Measurements from ENCODE around the gene SERBP1. TPM values are rescaled to one million over a fixed set of nuclear protein-coding genes. Genes with fewer than 3 reads are reported as not detected.

Gene SERBP1
- total and polyA plus RNA-seq, 2 of the 8 experiments (the other 6 are each of a cell fraction or from before 2014, with no cell fraction given) = 229 to 536 TPM

GRCh38 chr1:67381154-67381553 lies 49.0 kb downstream of the SERBP1 start:
- H2AFZ ChIP-seq (ENCODE audit: low read length) = no peak overlapping the region
- DNase-seq (ENCODE audit: low read depth in 1 of 2, low spot score in 2 of 2) (no peak), FAIRE-seq (no peak)
- no peak overlapping the region for H3K4me2 ChIP-seq (ENCODE audit: insufficient read depth in 1 of 2, low read depth in 2 of 2, low read length in 2 of 2)
- no peak overlapping the region for H2AK5ac ChIP-seq (ENCODE audit: low read depth, low read length)
- no peak overlapping the region for H2BK5ac ChIP-seq (ENCODE audit: low read depth, low read length)
- H3K9me3 ChIP-seq (ENCODE audit: insufficient read depth in 2 of 2, low read depth in 1 of 2, low read length in 1 of 2) = peaks cover 15 to 18% of the 10 kb centered on the region in 2 experiments
- no peak overlapping the region for H2BK120ac ChIP-seq (replicated peaks; ENCODE audit: low read depth, low read length)
- no peaks in the 10 kb centered on the region for H4K20me1 ChIP-seq (replicated peaks in 1 of 2; ENCODE audit: control insufficient read depth in 1 of 2, insufficient read depth in 2 of 2, low read length in 2 of 2)
- H2BK12ac ChIP-seq (ENCODE audit: low read depth, low read length) = no peak overlapping the region
- no peak overlapping the region for H2BK20ac ChIP-seq (ENCODE audit: low read length)
- ChIA-PET CTCF (ENCODE audit: partially characterized antibody) (interaction anchor here (1.2 kb wide), 1 partner anchor 119 kb away, joined by 3 read pairs; no protein-coding TSS in a partner anchor), POLR2A (ENCODE audit: partially characterized antibody) (interaction anchor here (1.4 kb wide), 1 partner anchor 21 kb away, joined by 3 read pairs; no protein-coding TSS in a partner anchor)
- H3K14ac ChIP-seq (ENCODE audit: insufficient read length) = no peak overlapping the region
- no peak overlapping the region for H2BK15ac ChIP-seq (ENCODE audit: low read length)
- no peak overlapping the region for H3K23ac ChIP-seq (ENCODE audit: insufficient read length)
- H3K18ac ChIP-seq (ENCODE audit: extremely low read depth, low read length) = no peak overlapping the region
- H3K27ac ChIP-seq (ENCODE audit: low read depth, low read length) = no peak overlapping the region
- H4K5ac ChIP-seq (ENCODE audit: insufficient read length, low read depth, low read length) = no peak overlapping the region
- no peak overlapping the region for H3K56ac ChIP-seq (replicated peaks; ENCODE audit: insufficient read length, low read depth, low read length)
- no peak for TF ChIP-seq TAF1 (IDR thresholded peaks at IDR 0.05; ENCODE audit: low read depth, low read length)
- TF ChIP-seq EP300 (IDR thresholded peaks at IDR 0.05; ENCODE audit: borderline replicate concordance in 1 of 2, low read depth in 2 of 2, low read length in 2 of 2) = no peak
- TF ChIP-seq BCL11A (IDR thresholded peaks at IDR 0.05; ENCODE audit: low read depth in 2 of 2, low read length in 2 of 2) = no peak
- TF ChIP-seq TBP (IDR thresholded peaks at IDR 0.05; ENCODE audit: low read depth, low read length) = no peak
- TF ChIP-seq MAX (IDR thresholded peaks at IDR 0.05) = no peak
- TF ChIP-seq NANOG (IDR thresholded peaks at IDR 0.05; ENCODE audit: insufficient read depth, low read depth, low read length, poor library complexity, severe bottlenecking) = no peak
- TF ChIP-seq EGR1 (IDR thresholded peaks at IDR 0.05; ENCODE audit: borderline replicate concordance, low read depth, low read length) = no peak
- H3K4ac ChIP-seq (replicated peaks; ENCODE audit: insufficient read length, low read depth, low read length) = no peak overlapping the region
- peaks cover 0 to 13% (median 0%) of the 10 kb centered on the region in 4 experiments; a peak in 1 of 8 replicates for H3K36me3 ChIP-seq (ENCODE audit: control insufficient read depth in 2 of 4, insufficient read depth in 4 of 4, low read length in 3 of 4)
- H3K4me3 ChIP-seq (ENCODE audit: extremely low read depth in 1 of 4, insufficient read depth in 2 of 4, low read depth in 3 of 4, low read length in 4 of 4) = no peak overlapping the region
- H3K9ac ChIP-seq (replicated peaks in 1 of 4; ENCODE audit: extremely low read depth in 1 of 4, low read depth in 3 of 4, low read length in 3 of 4) = no peak overlapping the region
- H4K91ac ChIP-seq (replicated peaks; ENCODE audit: insufficient read length, low read length) = no peak overlapping the region
- 94% methylated on average over 4 of the region's 4 CpGs; no CpG with 5 or more reads in 1 of the 2 experiments for WGBS, 2 experiments (ENCODE audit: extremely low coverage in 1 of 2, insufficient coverage in 1 of 2, insufficient read length in 1 of 2, insufficient replicate concordance in 2 of 2, low coverage in 1 of 2, low lambda C conversion rate in 2 of 2, missing lambda C conversion rate in 1 of 2)
- no peak overlapping the region for H4K8ac ChIP-seq (ENCODE audit: extremely low read depth, insufficient read depth, low read length)
- no peaks in the 10 kb centered on the region for H3K79me1 ChIP-seq (ENCODE audit: low read depth, low read length)
- no peaks in the 10 kb centered on the region for H3K27me3 ChIP-seq (replicated peaks in 1 of 4; ENCODE audit: control insufficient read depth in 3 of 4, extremely low read depth in 1 of 4, insufficient read depth in 3 of 4, low read length in 3 of 4)
- no peaks in the 10 kb centered on the region for H3K79me2 ChIP-seq (ENCODE audit: control insufficient read depth in 1 of 2, insufficient read depth in 2 of 2, low read length in 2 of 2)
- no peaks in the 10 kb centered on the region for H3K23me2 ChIP-seq (ENCODE audit: low read depth, low read length)
- peaks cover 0 to 5% (median 4%) of the 10 kb centered on the region in 4 experiments; a peak in 4 of 7 replicates for H3K4me1 ChIP-seq (replicated peaks in 1 of 4; ENCODE audit: control insufficient read depth in 3 of 4, insufficient read depth in 4 of 4, low read length in 3 of 4)
